Breast epithelium (tissue), 4 donors: ENCODE measurements around the gene DDX6. TPM values are rescaled to one million over a fixed set of nuclear protein-coding genes. Genes with fewer than 3 reads are reported as not detected.

Experiments used
- DNase-seq, 2 donors: peaks; one replicate each; pipeline ENCODE4 v3.0.0-alpha.2; 2019; ENCODE audit warnings: low spot score in 2 of 2
- H3K27ac ChIP-seq, 2 donors: fragments of 200-600 bp; sonication (generic) in 1 of 2; one replicate each; pipeline ENCODE4 v1.5.1; 2016 to 2019; ENCODE audit warnings: mild to moderate bottlenecking in 1 of 2
- H3K27me3 ChIP-seq, 2 donors: fragments of 200-600 bp; sonication (generic) in 1 of 2; one replicate each; pipeline versions ENCODE4 v1.5.1 to v1.6.0; 2017 to 2019; ENCODE audit warnings: control low read depth in 1 of 2, mild to moderate bottlenecking in 1 of 2
- H3K36me3 ChIP-seq: fragments of 200-600 bp; one replicate; pipeline ENCODE4 v1.5.1; 2019
- H3K4me1 ChIP-seq, 2 donors: fragments of 200-600 bp; sonication (generic); one replicate each; pipeline ENCODE4 v1.5.1; 2016 to 2019; ENCODE audit warnings: control low read depth in 1 of 2
- H3K4me3 ChIP-seq, 3 donors: fragments of 200-600 bp; sonication (generic); 1 replicate in 2 of 3; 2 replicates in 1 of 3; pipeline ENCODE4 v1.5.1; 2016 to 2019; ENCODE audit warnings: mild to moderate bottlenecking in 3 of 3, moderate library complexity in 2 of 3
- H3K9me3 ChIP-seq, 2 donors: fragments of 200-600 bp; sonication (generic) in 1 of 2; one replicate each; pipeline ENCODE4 v1.5.1; 2016 to 2019; ENCODE audit warnings: control low read depth in 1 of 2
- POLR2A ChIP-seq: fragments of 450-650 bp; IDR thresholded peaks from one replicate; pipeline ENCODE4 v1.6.1; 2016; ENCODE audit warnings: antibody characterized with exemption, mild to moderate bottlenecking, moderate library complexity
- POLR2AphosphoS5 ChIP-seq, 3 donors: sonication (generic); formaldehyde crosslinking; IDR thresholded peaks; one replicate each; pipeline ENCODE4 v1.6.1; 2017; ENCODE audit warnings: antibody characterized with exemption in 3 of 3
- intact Hi-C: fragments of 100-400 bp; cut with DNase I; formaldehyde crosslinking; loops from one replicate; pipeline ENCODE4 v1.15.1; 2023; ENCODE audit warnings: low total_unique reads
- total RNA-seq, 3 donors: library from RNA; depleted of rRNA; stranded (reverse); fragments of >200 nt; gene quantifications; one replicate each; pipeline ENCODE4 v1.1.0, GENCODE V29; 2016
- TF ChIP-seq, protein P1 (sequence below), 3 donors: fragments of 450-650 bp; IDR thresholded peaks; one replicate each; pipeline ENCODE4 v1.5.1; 2016 to 2017; ENCODE audit warnings: antibody characterized with exemption in 3 of 3, mild to moderate bottlenecking in 3 of 3, moderate library complexity in 3 of 3

Gene DDX6
- total RNA-seq, 3 donors from 2014 or later: 82.6 to 136 (median 125) TPM

DNA sequence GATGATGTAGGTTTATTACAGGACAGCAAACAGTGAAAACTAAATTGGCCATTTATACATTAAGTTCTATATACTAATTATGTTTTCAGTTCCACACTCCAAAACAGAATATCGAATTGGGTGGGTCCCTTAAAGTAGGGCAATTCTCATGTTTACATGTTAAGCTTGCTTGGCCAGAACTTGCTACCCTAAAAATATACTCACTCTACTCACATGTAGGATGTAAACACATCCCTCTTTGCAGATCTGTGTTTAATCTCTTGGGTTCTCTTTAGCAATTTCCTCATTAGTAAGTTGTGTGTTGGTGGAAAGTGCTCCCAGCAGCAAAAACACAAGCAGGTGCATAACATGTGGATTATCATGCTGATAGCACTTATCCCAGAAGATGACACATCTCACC, 22.6 kb upstream of the DDX6 start:
- no peaks in the 10 kb centered on the region for H3K4me1 ChIP-seq
- intact Hi-C loops: no loop called here
- no peaks in the 10 kb centered on the region for H3K27me3 ChIP-seq
- TF ChIP-seq POLR2AphosphoS5 (IDR thresholded peaks at IDR 0.05): no peak
- TF ChIP-seq, protein P1, sequence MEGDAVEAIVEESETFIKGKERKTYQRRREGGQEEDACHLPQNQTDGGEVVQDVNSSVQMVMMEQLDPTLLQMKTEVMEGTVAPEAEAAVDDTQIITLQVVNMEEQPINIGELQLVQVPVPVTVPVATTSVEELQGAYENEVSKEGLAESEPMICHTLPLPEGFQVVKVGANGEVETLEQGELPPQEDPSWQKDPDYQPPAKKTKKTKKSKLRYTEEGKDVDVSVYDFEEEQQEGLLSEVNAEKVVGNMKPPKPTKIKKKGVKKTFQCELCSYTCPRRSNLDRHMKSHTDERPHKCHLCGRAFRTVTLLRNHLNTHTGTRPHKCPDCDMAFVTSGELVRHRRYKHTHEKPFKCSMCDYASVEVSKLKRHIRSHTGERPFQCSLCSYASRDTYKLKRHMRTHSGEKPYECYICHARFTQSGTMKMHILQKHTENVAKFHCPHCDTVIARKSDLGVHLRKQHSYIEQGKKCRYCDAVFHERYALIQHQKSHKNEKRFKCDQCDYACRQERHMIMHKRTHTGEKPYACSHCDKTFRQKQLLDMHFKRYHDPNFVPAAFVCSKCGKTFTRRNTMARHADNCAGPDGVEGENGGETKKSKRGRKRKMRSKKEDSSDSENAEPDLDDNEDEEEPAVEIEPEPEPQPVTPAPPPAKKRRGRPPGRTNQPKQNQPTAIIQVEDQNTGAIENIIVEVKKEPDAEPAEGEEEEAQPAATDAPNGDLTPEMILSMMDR (IDR thresholded peaks at IDR 0.05): no peak
- TF ChIP-seq POLR2A: no peak
- no peaks in the 10 kb centered on the region for H3K36me3 ChIP-seq
- no peak overlapping the region for H3K27ac ChIP-seq
- H3K9me3 ChIP-seq: no peaks in the 10 kb centered on the region
- DNase-seq: no peak
- no peak overlapping the region for H3K4me3 ChIP-seq

DNA sequence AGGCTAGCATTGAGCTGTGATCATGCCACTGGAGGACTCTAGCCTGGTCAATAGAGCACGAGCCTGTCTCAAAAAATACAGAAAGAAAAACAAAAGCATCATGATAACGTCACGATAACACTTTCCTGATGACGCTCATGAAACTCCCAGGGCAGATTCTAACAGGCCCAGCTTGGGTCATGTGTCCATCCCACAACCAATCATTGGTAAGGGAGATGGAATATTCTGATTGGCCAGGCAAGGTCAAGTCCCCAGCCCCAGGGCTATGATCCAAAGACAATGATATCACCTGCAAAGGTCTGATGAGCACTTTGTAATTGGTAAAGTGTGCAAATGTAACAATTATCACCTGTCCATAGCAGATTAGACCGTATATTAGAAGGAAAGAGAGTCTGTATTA, 21.5 kb upstream of the DDX6 start:
- intact Hi-C loops: no loop called here
- Histone ChIP-seq H3K4me3 (no peak overlapping the region), H3K4me1 (no peaks in the 10 kb centered on the region), H3K27ac (no peak overlapping the region), H3K27me3 (no peaks in the 10 kb centered on the region), H3K9me3 (no peaks in the 10 kb centered on the region), H3K36me3 (no peaks in the 10 kb centered on the region)
- no peak for DNase-seq
- no peak for TF ChIP-seq POLR2A
- TF ChIP-seq, protein P1 (IDR thresholded peaks at IDR 0.05): no peak
- no peak for TF ChIP-seq POLR2AphosphoS5 (IDR thresholded peaks at IDR 0.05)

DNA sequence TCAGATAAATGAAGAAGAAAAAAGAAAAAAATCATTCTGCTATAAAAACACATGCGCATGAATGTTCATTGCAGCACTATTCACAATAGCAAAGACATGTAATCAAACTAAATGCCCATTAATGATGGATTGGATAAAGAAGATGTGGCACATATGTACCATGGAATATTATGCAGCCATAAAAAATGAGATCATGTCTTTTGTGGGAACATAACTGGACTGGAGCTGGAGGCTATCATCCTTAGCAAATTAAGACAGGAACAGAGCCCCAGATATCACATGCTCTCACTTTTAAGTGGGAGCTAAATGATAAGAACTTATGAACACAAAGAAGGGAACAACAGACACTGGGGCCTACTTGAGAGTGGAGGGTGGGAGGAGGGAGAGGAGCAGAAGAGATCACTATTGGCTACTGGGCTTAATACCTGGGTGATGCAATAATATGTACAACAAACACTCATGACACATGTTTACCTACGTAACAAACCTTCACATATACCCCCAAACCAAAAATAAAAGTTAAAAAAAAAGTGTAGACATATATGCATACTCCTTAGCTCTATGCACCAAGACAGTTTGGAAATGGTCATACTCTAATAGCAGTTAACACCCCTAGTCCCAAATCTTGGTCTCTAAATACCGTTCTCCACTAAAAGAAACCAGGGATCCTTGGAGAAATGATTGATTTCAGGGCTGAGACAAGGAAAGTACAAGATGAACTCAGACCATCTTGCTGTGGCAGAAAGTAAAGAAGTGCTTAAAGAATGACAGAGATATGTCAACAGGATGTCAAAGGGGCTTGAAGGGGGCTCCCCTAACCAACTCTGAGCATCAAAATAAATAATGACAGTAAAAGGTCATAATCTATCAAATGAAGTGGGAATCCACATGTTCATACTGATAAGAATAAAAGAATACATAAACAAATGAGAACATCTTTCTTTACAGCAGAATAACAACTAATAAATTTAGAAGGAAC, 17.1 kb upstream of the DDX6 start:
- no peak overlapping the region for H3K27ac ChIP-seq
- no peaks in the 10 kb centered on the region for H3K9me3 ChIP-seq
- H3K27me3 ChIP-seq: no peaks in the 10 kb centered on the region
- intact Hi-C loops: no loop called here
- TF ChIP-seq, protein P1 (IDR thresholded peaks at IDR 0.05): no peak
- TF ChIP-seq POLR2AphosphoS5 (IDR thresholded peaks at IDR 0.05) (no peak), POLR2A (no peak)
- DNase-seq: no peak
- no peaks in the 10 kb centered on the region for H3K36me3 ChIP-seq
- H3K4me3 ChIP-seq: no peak overlapping the region
- H3K4me1 ChIP-seq: no peaks in the 10 kb centered on the region

DNA sequence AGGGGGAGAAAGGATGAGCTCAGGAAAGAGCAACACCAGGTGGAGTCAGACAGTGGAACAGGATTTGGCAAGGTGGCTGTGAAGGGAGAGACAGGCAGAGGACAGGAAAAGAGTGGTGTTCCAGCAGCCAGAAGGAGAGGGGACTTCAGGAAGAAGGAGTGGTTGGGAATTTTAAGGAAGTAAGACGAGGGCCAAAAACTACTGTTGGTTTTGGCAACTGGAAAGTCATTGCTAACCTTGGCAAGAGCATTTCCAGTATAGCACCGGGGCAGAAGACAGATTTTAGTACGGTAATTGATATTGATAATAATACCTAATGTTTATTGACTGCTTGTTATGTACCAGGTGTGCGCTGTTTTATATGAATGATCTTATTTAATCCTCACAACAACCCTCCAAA, 15.4 kb upstream of the DDX6 start:
- TF ChIP-seq, protein P1 (IDR thresholded peaks at IDR 0.05): no peak
- no peak for TF ChIP-seq POLR2AphosphoS5 (IDR thresholded peaks at IDR 0.05)
- TF ChIP-seq POLR2A: no peak
- H3K27ac ChIP-seq: no peak overlapping the region
- intact Hi-C loops: no loop called here
- no peaks in the 10 kb centered on the region for H3K27me3 ChIP-seq
- H3K4me3 ChIP-seq: no peak overlapping the region
- H3K9me3 ChIP-seq: no peaks in the 10 kb centered on the region
- no peaks in the 10 kb centered on the region for H3K4me1 ChIP-seq
- H3K36me3 ChIP-seq: no peaks in the 10 kb centered on the region
- DNase-seq: no peak

DNA sequence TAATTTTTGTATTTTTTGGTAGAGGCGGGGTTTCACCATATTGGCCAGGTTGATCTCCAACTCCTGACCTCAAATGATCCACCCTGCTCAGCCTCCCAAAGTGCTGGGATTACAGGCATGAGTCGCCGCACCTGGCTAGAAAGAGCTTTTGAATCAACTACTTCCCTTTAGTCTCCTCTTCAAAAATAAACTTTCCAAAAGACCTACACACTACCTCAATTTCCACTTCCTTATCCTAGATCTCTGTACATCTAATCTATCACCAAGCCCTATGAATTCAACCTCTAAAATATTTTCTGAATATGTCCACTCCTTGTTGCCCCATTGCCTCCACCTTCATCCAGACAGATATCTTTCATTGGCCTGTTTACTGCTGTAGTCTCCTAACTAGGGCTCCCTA, 13.1 kb upstream of the DDX6 start:
- TF ChIP-seq POLR2AphosphoS5 (IDR thresholded peaks at IDR 0.05): no peak
- TF ChIP-seq POLR2A: no peak
- TF ChIP-seq, protein P1 (IDR thresholded peaks at IDR 0.05): no peak
- no peaks in the 10 kb centered on the region for H3K4me1 ChIP-seq
- H3K27me3 ChIP-seq: no peaks in the 10 kb centered on the region
- intact Hi-C loops: no loop called here
- no peak overlapping the region for H3K4me3 ChIP-seq
- no peaks in the 10 kb centered on the region for H3K9me3 ChIP-seq
- DNase-seq: no peak
- H3K36me3 ChIP-seq: no peaks in the 10 kb centered on the region
- H3K27ac ChIP-seq: no peak overlapping the region
